Smooth muscle cell (in vitro differentiated cells): ENCODE measurements around the gene AOC3. TPM values are rescaled to one million over a fixed set of nuclear protein-coding genes. Genes with fewer than 3 reads are reported as not detected.
A peak's percentile ranks its signal among the peaks of the same experiment; 100 is the strongest.

Experiments
- DNase-seq: peaks from one replicate; lab custom pipeline; 2025; ENCODE audit not compliant: unreplicated experiment; lab: John Stamatoyannopoulos, UW
- H2AFZ ChIP-seq: fragments of 200-600 bp; sonication (generic); 2 replicates; pipeline ENCODE4 v1.6.0; 2016; ENCODE audit warnings: antibody characterized with exemption, low read depth, mild to moderate bottlenecking
- H3F3A ChIP-seq: fragments of 200-600 bp; sonication (generic); 2 replicates; pipeline ENCODE4 v1.6.0; 2017; ENCODE audit warnings: antibody characterized with exemption, low read depth
- H3K27ac ChIP-seq: fragments of 200-600 bp; sonication (generic); 2 replicates; pipeline ENCODE4 v1.5.1; 2016; ENCODE audit warnings: low read depth, mild to moderate bottlenecking
- H3K27me3 ChIP-seq: fragments of 200-600 bp; sonication (generic); 2 replicates; pipeline ENCODE4 v1.6.1; 2016; ENCODE audit warnings: low read depth, mild to moderate bottlenecking
- H3K36me3 ChIP-seq: fragments of 200-600 bp; sonication (generic); 2 replicates; pipeline ENCODE4 v1.5.1; 2016; ENCODE audit warnings: low read depth
- H3K4me1 ChIP-seq: fragments of 200-600 bp; sonication (generic); 2 replicates; pipeline ENCODE4 v1.5.1; 2016; ENCODE audit warnings: low read depth
- H3K4me2 ChIP-seq: fragments of 200-600 bp; sonication (generic); 2 replicates; pipeline ENCODE4 v1.6.0; 2016; ENCODE audit warnings: mild to moderate bottlenecking
- H3K4me3 ChIP-seq: fragments of 200-600 bp; sonication (generic); 2 replicates; pipeline ENCODE4 v1.5.1; 2016; ENCODE audit warnings: mild to moderate bottlenecking
- H3K79me2 ChIP-seq: fragments of 200-600 bp; sonication (generic); 2 replicates; pipeline ENCODE4 v1.6.0; 2016; ENCODE audit warnings: low read depth, mild to moderate bottlenecking
- H3K9ac ChIP-seq: fragments of 200-600 bp; sonication (generic); 2 replicates; pipeline ENCODE4 v1.6.0; 2016; ENCODE audit warnings: low read depth
- H3K9me3 ChIP-seq: fragments of 200-600 bp; sonication (generic); replicated peaks from 2 replicates; pipeline ENCODE4 v1.5.1; 2016; ENCODE audit warnings: low read depth
- H4K20me1 ChIP-seq: fragments of 200-600 bp; sonication (generic); 2 replicates; pipeline ENCODE4 v1.6.0; 2016; ENCODE audit warnings: low read depth
- WGBS: methylation state at CpG from one replicate; pipeline ENCODE4 v1.1.7; 2016; ENCODE audit warnings: low lambda C conversion rate; 5-methylcytosine and 5-hydroxymethylcytosine counted together
- polyA plus RNA-seq: library from polyadenylated mRNA; unstranded; fragments of >200 nt; fragmentation: Nextera tagmentation; extraction: Ambion mirVana; gene quantifications from 2 replicates; pipeline ENCODE4 v1.2.1, GENCODE V29; 2016
- total RNA-seq: library from RNA; depleted of rRNA; stranded (reverse); fragments of >200 nt; gene quantifications from 2 replicates; pipeline ENCODE4 v1.2.3, GENCODE V29; 2014
- TF ChIP-seq, protein P1 (sequence below): fragments of 200-600 bp; sonication (generic); IDR thresholded peaks from 2 replicates; pipeline ENCODE4 v1.5.1; 2017; ENCODE audit warnings: borderline replicate concordance, mild to moderate bottlenecking, antibody characterized with exemption; ENCODE audit not compliant: insufficient read depth, poor library complexity, severe bottlenecking

The AOC3 gene
- total and polyA plus RNA-seq, 2 experiments from 2014 or later = 0.65 to 0.90 TPM

DNA sequence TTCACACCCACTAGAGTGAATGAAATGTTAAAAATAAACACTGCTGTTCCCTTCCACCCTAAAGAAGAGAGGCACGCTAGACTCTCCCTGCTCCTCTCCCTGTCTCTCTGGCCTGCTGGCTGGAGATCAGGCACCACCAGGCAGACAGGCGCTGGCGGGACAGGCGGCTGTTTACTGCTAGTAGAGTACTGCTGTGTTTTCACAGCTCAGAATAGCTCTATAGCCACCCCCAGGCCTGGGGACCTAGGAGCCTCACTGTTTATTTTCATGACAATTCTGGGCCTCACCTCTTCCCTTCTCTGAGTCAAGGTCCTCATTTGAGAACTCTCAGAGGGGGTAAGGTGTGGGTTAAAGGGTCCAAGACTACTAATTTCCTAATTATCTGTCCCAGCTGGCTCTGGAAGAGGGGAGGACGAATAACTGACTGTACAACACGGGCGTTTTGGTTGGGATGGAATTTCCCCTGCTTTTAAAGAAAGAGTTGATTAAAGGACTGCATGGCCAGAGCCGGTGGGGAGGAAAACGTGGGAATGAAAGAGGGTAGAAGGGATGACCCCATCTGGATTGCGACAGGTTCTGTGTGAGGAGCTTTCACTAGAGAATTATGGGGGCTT, 40.6 kb downstream of the AOC3 start:
- Histone ChIP-seq H3K9me3 (no peaks in the 10 kb centered on the region), H4K20me1 (no peaks in the 10 kb centered on the region), H3K27ac (peak overlapping the region; percentile 65), H3F3A (peaks cover 7% of the 10 kb centered on the region), H3K4me1 (peaks cover 3% of the 10 kb centered on the region), H3K36me3 (no peaks in the 10 kb centered on the region), H3K4me3 (no peak overlapping the region), H3K27me3 (no peaks in the 10 kb centered on the region), H3K79me2 (no peaks in the 10 kb centered on the region), H3K9ac (peak overlapping the region; percentile 24), H3K4me2 (no peak overlapping the region), H2AFZ (peak overlapping the region; percentile 52)
- TF ChIP-seq, protein P1, sequence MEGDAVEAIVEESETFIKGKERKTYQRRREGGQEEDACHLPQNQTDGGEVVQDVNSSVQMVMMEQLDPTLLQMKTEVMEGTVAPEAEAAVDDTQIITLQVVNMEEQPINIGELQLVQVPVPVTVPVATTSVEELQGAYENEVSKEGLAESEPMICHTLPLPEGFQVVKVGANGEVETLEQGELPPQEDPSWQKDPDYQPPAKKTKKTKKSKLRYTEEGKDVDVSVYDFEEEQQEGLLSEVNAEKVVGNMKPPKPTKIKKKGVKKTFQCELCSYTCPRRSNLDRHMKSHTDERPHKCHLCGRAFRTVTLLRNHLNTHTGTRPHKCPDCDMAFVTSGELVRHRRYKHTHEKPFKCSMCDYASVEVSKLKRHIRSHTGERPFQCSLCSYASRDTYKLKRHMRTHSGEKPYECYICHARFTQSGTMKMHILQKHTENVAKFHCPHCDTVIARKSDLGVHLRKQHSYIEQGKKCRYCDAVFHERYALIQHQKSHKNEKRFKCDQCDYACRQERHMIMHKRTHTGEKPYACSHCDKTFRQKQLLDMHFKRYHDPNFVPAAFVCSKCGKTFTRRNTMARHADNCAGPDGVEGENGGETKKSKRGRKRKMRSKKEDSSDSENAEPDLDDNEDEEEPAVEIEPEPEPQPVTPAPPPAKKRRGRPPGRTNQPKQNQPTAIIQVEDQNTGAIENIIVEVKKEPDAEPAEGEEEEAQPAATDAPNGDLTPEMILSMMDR = no peak
- DNase-seq = peak; percentile 8
- 35% methylated on average over 10 of the region's 10 CpGs for WGBS

DNA sequence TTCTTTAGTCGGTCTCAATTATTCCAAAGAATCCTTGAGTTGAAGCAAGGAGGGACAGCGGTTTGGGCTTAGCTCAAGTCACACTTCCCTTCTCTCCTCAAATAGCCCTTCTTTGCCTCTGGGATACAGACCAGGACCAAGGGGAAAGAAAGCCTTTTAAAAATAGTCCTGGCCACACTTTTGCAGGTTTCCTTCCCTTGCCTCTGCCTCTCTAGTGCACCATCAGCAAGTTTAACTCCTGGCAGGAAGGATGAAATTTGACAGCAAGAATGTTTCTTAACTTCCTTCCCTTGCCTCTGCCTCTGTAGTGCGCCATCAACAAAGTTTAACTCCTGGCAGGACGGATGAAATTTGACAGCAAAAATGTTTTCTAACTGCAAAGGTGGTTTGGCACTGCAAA, 42.4 kb downstream of the AOC3 start:
- no peak overlapping the region for H3K27ac ChIP-seq
- no peaks in the 10 kb centered on the region for H3K9me3 ChIP-seq
- H2AFZ ChIP-seq = no peak overlapping the region
- peaks cover 3% of the 10 kb centered on the region for H3K4me1 ChIP-seq
- H4K20me1 ChIP-seq = no peaks in the 10 kb centered on the region
- no peaks in the 10 kb centered on the region for H3K79me2 ChIP-seq
- peaks cover 7% of the 10 kb centered on the region for H3F3A ChIP-seq
- 83% methylated on average over 4 of the region's 4 CpGs for WGBS
- H3K4me2 ChIP-seq = no peak overlapping the region
- TF ChIP-seq, protein P1 = no peak
- H3K27me3 ChIP-seq = no peaks in the 10 kb centered on the region
- DNase-seq = no peak
- H3K4me3 ChIP-seq = no peak overlapping the region
- no peak overlapping the region for H3K9ac ChIP-seq
- H3K36me3 ChIP-seq = no peaks in the 10 kb centered on the region

DNA sequence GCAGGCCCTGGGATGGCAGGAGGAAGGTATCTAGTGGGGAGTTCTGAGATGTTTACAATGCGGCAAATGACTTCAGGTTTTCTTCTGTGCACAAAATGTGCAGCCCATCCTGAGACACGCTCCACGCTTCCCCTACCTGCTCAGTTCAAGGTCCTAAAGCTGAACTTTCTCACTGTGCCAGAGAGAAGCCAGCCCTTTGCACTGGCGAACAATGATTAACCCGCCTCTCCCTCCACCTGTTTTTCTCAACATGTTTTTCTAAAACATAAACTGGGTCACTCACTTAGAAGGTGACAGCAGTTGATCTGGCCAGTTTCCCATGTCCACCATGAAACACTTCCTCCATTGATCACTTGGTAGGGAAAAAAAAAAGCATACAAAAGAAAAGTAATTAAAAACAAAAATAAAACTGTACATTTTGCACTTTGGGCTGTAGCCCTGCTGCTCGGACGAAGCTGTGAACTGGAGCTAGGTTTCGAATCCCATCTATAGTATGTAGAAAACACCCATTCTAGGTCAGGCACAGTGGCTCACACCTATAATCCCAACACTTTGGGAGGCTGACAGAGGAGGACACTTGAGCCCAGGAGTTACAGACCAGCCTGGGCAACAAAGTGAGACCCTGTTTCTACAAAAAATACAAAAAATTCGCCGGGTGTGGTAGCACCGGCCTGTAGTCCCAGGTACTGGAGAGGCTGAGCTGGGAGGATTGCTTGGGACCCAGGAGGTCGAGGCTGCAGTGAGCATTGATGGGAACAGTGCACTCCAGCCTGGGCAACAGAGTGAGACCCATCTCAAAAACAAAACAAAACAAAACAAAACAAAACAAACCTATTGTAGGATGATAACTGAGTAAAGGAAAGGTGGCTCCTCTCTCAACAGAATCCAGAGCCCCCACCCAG, 43.5 kb downstream of the AOC3 start:
- no peaks in the 10 kb centered on the region for H3K9me3 ChIP-seq
- TF ChIP-seq, protein P1 = no peak
- H3F3A ChIP-seq = peaks cover 7% of the 10 kb centered on the region
- H4K20me1 ChIP-seq = no peaks in the 10 kb centered on the region
- H3K36me3 ChIP-seq = no peaks in the 10 kb centered on the region
- WGBS = 94% methylated on average over 12 of the region's 12 CpGs
- H3K79me2 ChIP-seq = no peaks in the 10 kb centered on the region
- H3K4me3 ChIP-seq = no peak overlapping the region
- DNase-seq = no peak
- no peak overlapping the region for H2AFZ ChIP-seq
- no peak overlapping the region for H3K27ac ChIP-seq
- H3K27me3 ChIP-seq = no peaks in the 10 kb centered on the region
- no peak overlapping the region for H3K9ac ChIP-seq
- H3K4me1 ChIP-seq = peaks cover 3% of the 10 kb centered on the region
- H3K4me2 ChIP-seq = peak overlapping the region; percentile 32
